SHP77 treated with DMSO at 0.1 percent for 48 hours (cell line): ENCODE data around the gene RNH1.

ENCODE experiments used
- DNase-seq: peaks from one replicate; lab custom pipeline; 2025; lab: John Stamatoyannopoulos, UW

RNH1 gene

GRCh38 chr11:506995-507726 lies at the start of gene RNH1:
Gene RNH1, minus strand, starts transcription at chr11:507242. Its CDS starts 5,080 bp downstream, at chr11:502162.
- no peak for DNase-seq

GRCh38 chr11:555780-556661 lies 49.0 kb upstream of the RNH1 start:
- no peak for DNase-seq

- DNase-seq = no peak
Measured at GRCh38 chr11:555227-555779, 48.3 kb upstream of the RNH1 start.

- peak; percentile 12 for DNase-seq
Measured at GRCh38 chr11:554428-555226, 47.6 kb upstream of the RNH1 start.

GRCh38 chr11:553988-554340 lies 46.9 kb upstream of the RNH1 start:
- no peak for DNase-seq

- no peak for DNase-seq
Measured at GRCh38 chr11:553083-553987, 46.3 kb upstream of the RNH1 start.

- DNase-seq = no peak
Measured at GRCh38 chr11:551596-551995, 44.6 kb upstream of the RNH1 start.

GRCh38 chr11:551131-551530 lies 44.1 kb upstream of the RNH1 start:
- no peak for DNase-seq

- DNase-seq = no peak
Measured at GRCh38 chr11:550746-551085, 43.7 kb upstream of the RNH1 start.

- DNase-seq = no peak
Measured at GRCh38 chr11:550021-550745, 43.1 kb upstream of the RNH1 start.

GRCh38 chr11:548700-549603 lies 41.9 kb upstream of the RNH1 start:
- no peak for DNase-seq

- no peak for DNase-seq
Measured at GRCh38 chr11:545171-545570, 38.1 kb upstream of the RNH1 start.

GRCh38 chr11:544817-545166 lies 37.8 kb upstream of the RNH1 start:
- no peak for DNase-seq

GRCh38 chr11:541433-541885 lies 34.4 kb upstream of the RNH1 start:
- no peak for DNase-seq

- DNase-seq = no peak
Measured at GRCh38 chr11:540583-541432, 33.8 kb upstream of the RNH1 start.

GRCh38 chr11:539971-540481 lies 33.0 kb upstream of the RNH1 start:
- no peak for DNase-seq

- DNase-seq = no peak
Measured at GRCh38 chr11:538431-539051, 31.5 kb upstream of the RNH1 start.
